ENCODE results near the gene PBX3.

Gene PBX3

DNA sequence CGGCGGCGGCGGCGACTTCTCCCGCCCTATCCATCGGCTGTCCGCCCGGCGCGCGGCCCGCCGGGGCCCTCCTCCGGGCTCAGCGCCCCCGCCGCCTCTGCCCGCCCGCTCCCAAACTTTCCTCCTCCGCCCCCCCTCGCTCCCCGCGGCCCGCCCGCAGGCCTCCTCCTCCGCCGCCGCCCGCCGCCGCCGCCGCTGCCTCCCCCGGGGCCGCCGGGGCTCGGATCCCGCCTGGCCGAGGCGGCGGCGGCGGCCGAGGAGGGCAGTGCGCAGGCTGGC is 460 bp upstream of the PBX3 start:
- Histone ChIP-seq H3K4me2 (ENCODE audit: low read depth, low read length, poor library complexity, severe bottlenecking) (peak overlapping the region; percentile 78), H3K4me3 (ENCODE audit: insufficient read depth, low read length, poor library complexity, severe bottlenecking) (no peak overlapping the region), H3K9ac (ENCODE audit: low read length) (peak overlapping the region; percentile 59), H3K79me2 (ENCODE audit: insufficient read depth, low read length) (no peaks in the 10 kb centered on the region), H3K27me3 (ENCODE audit: low read length) (no peaks in the 10 kb centered on the region), H3K9me2 (replicated peaks; ENCODE audit: insufficient read depth, low read length) (no peaks in the 10 kb centered on the region), H3K9me3 (ENCODE audit: insufficient read depth, low read length) (no peaks in the 10 kb centered on the region), H3K36me3 (ENCODE audit: low read length) (peaks cover 3% of the 10 kb centered on the region; the same call in 1 of the 2 replicates), H3F3A (ENCODE audit: insufficient read depth) (no peaks in the 10 kb centered on the region; the same call in 1 of the 2 replicates), H3K27ac (ENCODE audit: low read depth, low read length) (no peak overlapping the region; the same call in 1 of the 2 replicates), H4K20me1 (ENCODE audit: low read depth, low read length) (no peaks in the 10 kb centered on the region), H2AFZ (ENCODE audit: low read depth, low read length, severe bottlenecking) (no peak overlapping the region)
- TF ChIP-seq CTCF (IDR thresholded peaks at IDR 0.05; ENCODE audit: insufficient read depth, low read length, poor library complexity, severe bottlenecking) (no peak), EZH2phosphoT487 (conservative IDR thresholded peaks at IDR 0.05; ENCODE audit: low read length) (no peak)

DNA sequence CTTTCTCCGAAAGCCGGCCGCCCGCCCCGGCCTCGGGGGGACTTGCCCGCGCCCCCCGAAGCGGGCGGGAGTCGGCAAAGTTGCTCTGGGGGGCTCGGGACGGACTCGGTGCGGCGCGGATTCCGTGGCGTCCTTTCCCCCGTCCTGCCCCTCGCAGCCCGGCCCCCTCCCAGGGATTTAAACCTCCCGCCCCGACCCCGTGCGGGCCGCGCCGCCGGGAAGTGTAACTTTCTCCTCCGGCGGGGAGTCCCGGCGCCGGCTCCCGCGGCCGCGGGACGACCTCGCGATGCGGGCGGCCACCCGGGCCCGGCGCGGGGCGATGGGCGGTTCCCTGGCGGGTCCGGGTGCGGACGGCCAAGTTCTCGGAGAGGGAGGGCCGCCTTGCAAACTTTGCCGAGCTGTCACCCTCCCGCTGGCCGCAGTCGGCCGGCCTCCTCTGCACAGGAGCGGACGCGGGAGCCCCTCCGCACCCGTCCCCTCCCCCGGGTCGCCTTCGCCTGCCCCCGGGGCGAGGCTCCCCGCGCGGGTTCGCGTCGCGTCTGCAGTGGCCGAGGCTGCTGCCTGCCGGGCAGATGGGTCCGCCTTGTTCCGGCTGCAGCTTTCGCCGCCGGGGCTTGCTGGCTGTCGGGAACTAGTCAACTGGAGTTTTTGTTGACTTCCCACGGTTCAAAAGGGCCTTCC is 732 bp downstream of the PBX3 start:
- Histone ChIP-seq H3K4me3 (ENCODE audit: insufficient read depth, low read length, poor library complexity, severe bottlenecking) (peak overlapping the region; percentile 87), H3F3A (ENCODE audit: insufficient read depth) (no peaks in the 10 kb centered on the region; the same call in 1 of the 2 replicates), H3K27ac (ENCODE audit: low read depth, low read length) (no peak overlapping the region), H3K4me2 (ENCODE audit: low read depth, low read length, poor library complexity, severe bottlenecking) (peak overlapping the region; percentile 83), H4K20me1 (ENCODE audit: low read depth, low read length) (no peaks in the 10 kb centered on the region), H3K79me2 (ENCODE audit: insufficient read depth, low read length) (no peaks in the 10 kb centered on the region), H3K9ac (ENCODE audit: low read length) (peak overlapping the region; percentile 77), H2AFZ (ENCODE audit: low read depth, low read length, severe bottlenecking) (peak overlapping the region; percentile 86), H3K9me3 (ENCODE audit: insufficient read depth, low read length) (no peaks in the 10 kb centered on the region), H3K36me3 (ENCODE audit: low read length) (peaks cover 3% of the 10 kb centered on the region; the same call in 1 of the 2 replicates), H3K9me2 (replicated peaks; ENCODE audit: insufficient read depth, low read length) (no peaks in the 10 kb centered on the region), H3K27me3 (ENCODE audit: low read length) (no peaks in the 10 kb centered on the region)
- no peak for TF ChIP-seq EZH2phosphoT487 (conservative IDR thresholded peaks at IDR 0.05; ENCODE audit: low read length)
- no peak for TF ChIP-seq CTCF (IDR thresholded peaks at IDR 0.05; ENCODE audit: insufficient read depth, low read length, poor library complexity, severe bottlenecking)

GRCh38 chr9:125748446-125749099 is 1.4 kb downstream of the PBX3 start:
- Histone ChIP-seq H3K79me2 (ENCODE audit: insufficient read depth, low read length) (no peaks in the 10 kb centered on the region), H3K4me3 (ENCODE audit: insufficient read depth, low read length, poor library complexity, severe bottlenecking) (peak overlapping the region; percentile 87)

More at GRCh38 chr9:125748446-125749099, 1.4 kb downstream of the PBX3 start:
- Histone ChIP-seq H3K27me3 (ENCODE audit: low read length) (no peaks in the 10 kb centered on the region), H3K36me3 (ENCODE audit: low read length) (peaks cover 3% of the 10 kb centered on the region), H3K27ac (ENCODE audit: low read depth, low read length) (no peak overlapping the region), H4K20me1 (ENCODE audit: low read depth, low read length) (no peaks in the 10 kb centered on the region), H3K9me2 (replicated peaks; ENCODE audit: insufficient read depth, low read length) (no peaks in the 10 kb centered on the region), H3K9me3 (ENCODE audit: insufficient read depth, low read length) (no peaks in the 10 kb centered on the region), H3K4me2 (ENCODE audit: low read depth, low read length, poor library complexity, severe bottlenecking) (peak overlapping the region; percentile 83), H2AFZ (ENCODE audit: low read depth, low read length, severe bottlenecking) (no peak overlapping the region), H3F3A (ENCODE audit: insufficient read depth) (no peaks in the 10 kb centered on the region; the same call in 1 of the 2 replicates), H3K9ac (ENCODE audit: low read length) (peak overlapping the region; percentile 77)
- TF ChIP-seq EZH2phosphoT487 (conservative IDR thresholded peaks at IDR 0.05; ENCODE audit: low read length) = no peak
- no peak for TF ChIP-seq CTCF (IDR thresholded peaks at IDR 0.05; ENCODE audit: insufficient read depth, low read length, poor library complexity, severe bottlenecking)
